IMR-90 (cell line): ENCODE results near the gene AOC2. TPM values are rescaled to one million over a fixed set of nuclear protein-coding genes. Genes with fewer than 3 reads are reported as not detected.

Source experiments
- ATAC-seq: fragments of 200-7000 bp; cut with Tn5 transposase; 2 replicates; pipeline ENCODE4 v1.9.1; 2020; ENCODE audit warnings: low read depth, mild to moderate bottlenecking, moderate library complexity
- BruUV-seq: library from RNA; stranded (reverse); fragments of 400-500 nt; replicated peaks from 2 replicates; lab custom pipeline; 2021; lab: Mats Ljungman, UMichigan
- CTCF ChIA-PET: fragments of 300-600 bp; formaldehyde crosslinking; extraction: SDS; loops from one replicate; lab custom pipeline; 2021; ENCODE audit warnings: antibody characterized with exemption; lab: Yijun Ruan, JAX
- POLR2A ChIA-PET: fragments of 300-600 bp; sonication (Branson Sonifier 250); formaldehyde crosslinking; loops from one replicate; lab custom pipeline; 2022; ENCODE audit warnings: antibody characterized with exemption; ENCODE audit not compliant: unreplicated experiment; lab: Charles Lee
- DNase-seq: peaks from one replicate; pipeline ENCODE4 v3.0.0; 2013
- H2AFZ ChIP-seq: replicated peaks from 2 replicates; pipeline ENCODE3; 2013; ENCODE audit warnings: low read length, mild to moderate bottlenecking; ENCODE audit not compliant: poor library complexity
- H2AK5ac ChIP-seq: 2 replicates; pipeline ENCODE4 v1.6.1; 2013; ENCODE audit warnings: low read depth, low read length, inconsistent platforms
- H2AK9ac ChIP-seq: replicated peaks from 2 replicates; pipeline ENCODE3; 2013; ENCODE audit warnings: mild to moderate bottlenecking, low read depth, low read length, moderate library complexity; ENCODE audit not compliant: poor library complexity
- H2BK120ac ChIP-seq: 2 replicates; pipeline ENCODE4 v1.6.1; 2013; ENCODE audit warnings: low read depth, low read length, inconsistent platforms
- H2BK15ac ChIP-seq: 3 replicates; pipeline ENCODE4 v1.6.1; 2013; ENCODE audit warnings: low read depth, low read length, inconsistent platforms
- H2BK20ac ChIP-seq: 2 replicates; pipeline ENCODE4 v1.6.1; 2013; ENCODE audit warnings: low read depth, mild to moderate bottlenecking, inconsistent platforms, low read length, moderate library complexity
- H2BK5ac ChIP-seq: 2 replicates; pipeline ENCODE4 v1.6.1; 2013; ENCODE audit warnings: mild to moderate bottlenecking, low read depth, low read length, inconsistent platforms; ENCODE audit not compliant: poor library complexity, severe bottlenecking
- H3K14ac ChIP-seq: replicated peaks from 2 replicates; pipeline ENCODE4 v1.6.1; 2013; ENCODE audit warnings: low read depth, low read length, inconsistent platforms
- H3K18ac ChIP-seq: 2 replicates; pipeline ENCODE4 v1.6.1; 2013; ENCODE audit warnings: low read depth, low read length, control low read depth
- H3K23ac ChIP-seq: 2 replicates; pipeline ENCODE4 v1.6.1; 2013; ENCODE audit warnings: low read depth, low read length, inconsistent platforms
- H3K27ac ChIP-seq: 2 replicates; pipeline ENCODE4 v1.5.1; 2013; ENCODE audit warnings: mild to moderate bottlenecking, control low read depth, low read length; ENCODE audit not compliant: insufficient read depth
- H3K27me3 ChIP-seq: 2 replicates; pipeline ENCODE4 v1.6.1; 2013; ENCODE audit warnings: low read length; ENCODE audit not compliant: control insufficient read depth, insufficient read depth
- H3K36me3 ChIP-seq: 2 replicates; pipeline ENCODE4 v1.6.1; 2013; ENCODE audit warnings: low read length, mixed read lengths; ENCODE audit not compliant: control insufficient read depth, insufficient read depth
- H3K4ac ChIP-seq: 2 replicates; pipeline ENCODE4 v1.6.1; 2013; ENCODE audit warnings: low read depth, low read length, inconsistent platforms
- H3K4me1 ChIP-seq: 2 replicates; pipeline ENCODE4 v1.6.1; 2013; ENCODE audit warnings: low read length, mixed read lengths; ENCODE audit not compliant: control insufficient read depth, insufficient read depth
- H3K4me2 ChIP-seq: 2 replicates; pipeline ENCODE4 v1.6.1; 2013; ENCODE audit warnings: low read depth, mild to moderate bottlenecking, control low read depth, low read length, moderate library complexity
- H3K4me3 ChIP-seq: 2 replicates; pipeline ENCODE4 v1.5.1; 2013; ENCODE audit warnings: low read depth, mild to moderate bottlenecking, control low read depth, low read length, moderate library complexity; ENCODE audit not compliant: insufficient read depth
- H3K56ac ChIP-seq: 2 replicates; pipeline ENCODE4 v1.6.1; 2013; ENCODE audit warnings: low read length, inconsistent platforms; ENCODE audit not compliant: insufficient read depth; ENCODE audit errors: extremely low read depth
- H3K79me1 ChIP-seq, 2 experiments: 2 replicates each; pipeline ENCODE4 v1.6.1; 2013; ENCODE audit warnings: low read length in 2 of 2, inconsistent platforms in 1 of 2, low read depth in 1 of 2
- H3K9ac ChIP-seq: 2 replicates; pipeline ENCODE4 v1.6.1; 2013; ENCODE audit warnings: low read depth, low read length, control low read depth
- H3K9me1 ChIP-seq: 2 replicates; pipeline ENCODE4 v1.6.1; 2013; ENCODE audit warnings: low read length, inconsistent platforms; ENCODE audit not compliant: insufficient read depth
- H3K9me3 ChIP-seq: 2 replicates; pipeline ENCODE4 v1.6.1; 2013; ENCODE audit warnings: low read length; ENCODE audit not compliant: control insufficient read depth, insufficient read depth
- H4K20me1 ChIP-seq: 2 replicates; pipeline ENCODE4 v1.6.1; 2013; ENCODE audit warnings: low read length, inconsistent platforms; ENCODE audit not compliant: insufficient read depth
- H4K5ac ChIP-seq: 2 replicates; pipeline ENCODE4 v1.6.1; 2013; ENCODE audit warnings: mild to moderate bottlenecking, low read depth, low read length, control low read depth
- H4K8ac ChIP-seq, 2 experiments: 2 replicates each; pipeline ENCODE4 v1.6.1; 2013; ENCODE audit warnings: low read depth in 2 of 2, low read length in 2 of 2, control low read depth in 1 of 2, inconsistent platforms in 1 of 2
- H4K91ac ChIP-seq: 2 replicates; pipeline ENCODE4 v1.6.1; 2013; ENCODE audit warnings: low read depth, low read length, inconsistent platforms; ENCODE audit not compliant: insufficient read depth
- BHLHE40 ChIP-seq: fragments of 150-350 bp; IDR thresholded peaks from 2 replicates; pipeline ENCODE4 v1.6.1; 2016; ENCODE audit warnings: mild to moderate bottlenecking, low read depth, low read length
- CEBPB ChIP-seq: IDR thresholded peaks from 2 replicates; pipeline ENCODE4 v1.6.1; 2012; ENCODE audit warnings: low read depth, low read length, improper control_type of control experiment
- CHD1 ChIP-seq: IDR thresholded peaks from 2 replicates; pipeline ENCODE4 v1.6.1; 2012; ENCODE audit warnings: low read depth, low read length, improper control_type of control experiment
- ELK1 ChIP-seq: fragments of 150-350 bp; IDR thresholded peaks from 2 replicates; pipeline ENCODE4 v1.6.1; 2016; ENCODE audit warnings: low read depth, mild to moderate bottlenecking, low read length, moderate library complexity, borderline replicate concordance
- FOS ChIP-seq: fragments of 150-350 bp; IDR thresholded peaks from 2 replicates; pipeline ENCODE4 v1.6.1; 2016; ENCODE audit warnings: low read depth, low read length
- MAFK ChIP-seq: IDR thresholded peaks from 2 replicates; pipeline ENCODE4 v1.6.1; 2012; ENCODE audit warnings: low read depth, low read length, improper control_type of control experiment
- MAZ ChIP-seq: IDR thresholded peaks from 2 replicates; pipeline ENCODE4 v1.6.1; 2012; ENCODE audit warnings: low read depth, mild to moderate bottlenecking, low read length, improper control_type of control experiment, moderate library complexity, borderline replicate concordance
- MXI1 ChIP-seq: IDR thresholded peaks from 2 replicates; pipeline ENCODE4 v1.6.1; 2012; ENCODE audit warnings: low read depth, mild to moderate bottlenecking, low read length, moderate library complexity, borderline replicate concordance
- NFE2L2 ChIP-seq: fragments of 150-350 bp; IDR thresholded peaks from 2 replicates; pipeline ENCODE4 v1.6.1; 2016; ENCODE audit warnings: low read depth, mild to moderate bottlenecking, low read length
- POLR2A ChIP-seq: IDR thresholded peaks from 2 replicates; pipeline ENCODE4 v1.6.1; 2012; ENCODE audit warnings: mild to moderate bottlenecking, low read depth, low read length
- RAD21 ChIP-seq: IDR thresholded peaks from 2 replicates; pipeline ENCODE4 v1.6.1; 2012; ENCODE audit warnings: low read length, improper control_type of control experiment
- RCOR1 ChIP-seq: IDR thresholded peaks from 2 replicates; pipeline ENCODE4 v1.6.1; 2012; ENCODE audit warnings: mild to moderate bottlenecking, low read length, improper control_type of control experiment; ENCODE audit not compliant: insufficient replicate concordance
- RFX5 ChIP-seq: IDR thresholded peaks from 2 replicates; pipeline ENCODE4 v1.8.0; 2012; ENCODE audit warnings: low read depth, mild to moderate bottlenecking, low read length, moderate library complexity
- SMC3 ChIP-seq: fragments of 150-350 bp; IDR thresholded peaks from 2 replicates; pipeline ENCODE4 v1.6.1; 2016; ENCODE audit warnings: low read depth, mild to moderate bottlenecking, antibody characterized with exemption, low read length, moderate library complexity
- WGBS, 2 experiments: methylation state at CpG; one replicate each; pipeline versions ENCODE4 v1.1.5 to v1.1.7; 2013; ENCODE audit warnings: missing lambda C conversion rate in 2 of 2; ENCODE audit not compliant: insufficient read length in 1 of 2; ENCODE audit errors: extremely low coverage in 2 of 2; 5-methylcytosine and 5-hydroxymethylcytosine counted together
- dilution Hi-C: fragments of 300-500 bp; cut with HindIII; formaldehyde crosslinking; loops from one replicate; pipeline ENCODE4 v1.14.3; 2018; ENCODE audit warnings: low sequenced_read_pairs; ENCODE audit not compliant: unreplicated experiment
- in situ Hi-C: fragments of 300-500 bp; cut with MboI; formaldehyde crosslinking; loops from 3 replicates; pipeline ENCODE4 v1.14.3; 2019; ENCODE audit warnings: low sequenced_read_pairs, inconsistent platforms, mixed read lengths
- intact Hi-C: fragments of 100-400 bp; cut with micrococcal nuclease; formaldehyde crosslinking; loops from 2 replicates; pipeline ENCODE4 v1.10.0; 2022
- polyA plus RNA-seq, 3 experiments: library from polyadenylated mRNA; depleted of rRNA; stranded (reverse); fragments of >200 nt; gene quantifications; 2 replicates each; pipeline ENCODE4 v1.2.3, GENCODE V29; 2012; ENCODE audit warnings: low replicate concordance in 1 of 3
- total RNA-seq: library from RNA; depleted of rRNA; stranded (reverse); fragments of >200 nt; gene quantifications from 2 replicates; pipeline ENCODE4 v1.2.3, GENCODE V29; 2012
- TF ChIP-seq, protein P1 (sequence below): conservative IDR thresholded peaks from 2 replicates; pipeline ENCODE4 v1.5.1; 2012; ENCODE audit warnings: mild to moderate bottlenecking, low read depth, low read length, improper control_type of control experiment
- TF ChIP-seq, protein P2 (sequence below): fragments of 150-350 bp; IDR thresholded peaks from 2 replicates; pipeline ENCODE4 v1.6.1; 2017; ENCODE audit warnings: mild to moderate bottlenecking, antibody characterized with exemption, low read length, low read depth

The AOC2 gene
- total and polyA plus RNA-seq, 2 of the 4 experiments (the other 2 are of a cell fraction) = 0.36 to 0.41 TPM

DNA sequence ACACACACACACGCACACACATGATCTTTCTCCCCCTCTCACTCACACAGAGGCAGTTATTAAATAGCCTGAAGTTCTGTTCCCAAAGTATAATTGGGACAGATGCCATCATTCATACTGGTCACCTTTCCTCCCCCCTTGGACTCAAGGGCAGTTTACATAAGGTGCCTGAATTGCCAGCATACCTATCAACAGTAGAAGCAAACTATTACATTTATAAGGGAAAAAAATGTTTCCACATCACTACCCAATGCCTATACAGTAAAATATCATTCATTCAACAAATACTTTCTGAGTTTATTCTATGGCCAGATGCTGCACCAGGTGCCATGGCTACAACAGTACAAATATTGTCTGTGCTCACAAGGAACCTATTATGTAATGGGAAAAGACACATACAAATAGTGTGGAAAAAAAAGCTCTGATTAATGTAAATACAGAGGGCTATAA lies 39.4 kb upstream of the AOC2 start:
- CTCF ChIA-PET = no interaction called here
- in situ Hi-C loops (no loop called here), dilution Hi-C loops (no loop called here), intact Hi-C loops (no loop called here)
- Histone ChIP-seq H2AK9ac (no peak overlapping the region), H3K9ac (no peak overlapping the region), H2AK5ac (no peak overlapping the region), H3K79me1 (no peaks in the 10 kb centered on the region), H3K18ac (no peak overlapping the region), H3K56ac (no peak overlapping the region), H4K91ac (no peak overlapping the region), H3K4me3 (no peak overlapping the region), H3K4me1 (peaks cover 3% of the 10 kb centered on the region; the same call in 1 of the 2 replicates), H4K20me1 (no peaks in the 10 kb centered on the region), H3K4ac (no peak overlapping the region), H3K9me1 (peaks cover 5% of the 10 kb centered on the region; the same call in 1 of the 2 replicates), H2BK20ac (no peak overlapping the region), H2AFZ (no peak overlapping the region), H3K4me2 (no peak overlapping the region), H3K23ac (no peak overlapping the region), H3K27ac (no peak overlapping the region), H3K14ac (no peak overlapping the region), H4K8ac (no peak overlapping the region), H4K5ac (no peak overlapping the region), H3K36me3 (no peaks in the 10 kb centered on the region), H2BK15ac (no peak overlapping the region), H3K27me3 (no peaks in the 10 kb centered on the region), H2BK120ac (no peak overlapping the region), H3K9me3 (no peaks in the 10 kb centered on the region), H2BK5ac (no peak overlapping the region)
- ATAC-seq = no peak
- no CpG with 5 or more reads among the region's 1 CpG for WGBS, 2 experiments
- no TSS peak for BruUV-seq
- TF ChIP-seq CEBPB = no peak
- TF ChIP-seq NFE2L2 = no peak
- no peak for TF ChIP-seq RAD21
- no peak for TF ChIP-seq ELK1
- no peak for TF ChIP-seq MAZ
- no peak for TF ChIP-seq BHLHE40
- TF ChIP-seq RCOR1 = no peak
- no peak for TF ChIP-seq POLR2A
- no peak for TF ChIP-seq SMC3
- TF ChIP-seq FOS = no peak
- TF ChIP-seq MAFK = no peak
- no peak for TF ChIP-seq MXI1
- TF ChIP-seq, protein P1, sequence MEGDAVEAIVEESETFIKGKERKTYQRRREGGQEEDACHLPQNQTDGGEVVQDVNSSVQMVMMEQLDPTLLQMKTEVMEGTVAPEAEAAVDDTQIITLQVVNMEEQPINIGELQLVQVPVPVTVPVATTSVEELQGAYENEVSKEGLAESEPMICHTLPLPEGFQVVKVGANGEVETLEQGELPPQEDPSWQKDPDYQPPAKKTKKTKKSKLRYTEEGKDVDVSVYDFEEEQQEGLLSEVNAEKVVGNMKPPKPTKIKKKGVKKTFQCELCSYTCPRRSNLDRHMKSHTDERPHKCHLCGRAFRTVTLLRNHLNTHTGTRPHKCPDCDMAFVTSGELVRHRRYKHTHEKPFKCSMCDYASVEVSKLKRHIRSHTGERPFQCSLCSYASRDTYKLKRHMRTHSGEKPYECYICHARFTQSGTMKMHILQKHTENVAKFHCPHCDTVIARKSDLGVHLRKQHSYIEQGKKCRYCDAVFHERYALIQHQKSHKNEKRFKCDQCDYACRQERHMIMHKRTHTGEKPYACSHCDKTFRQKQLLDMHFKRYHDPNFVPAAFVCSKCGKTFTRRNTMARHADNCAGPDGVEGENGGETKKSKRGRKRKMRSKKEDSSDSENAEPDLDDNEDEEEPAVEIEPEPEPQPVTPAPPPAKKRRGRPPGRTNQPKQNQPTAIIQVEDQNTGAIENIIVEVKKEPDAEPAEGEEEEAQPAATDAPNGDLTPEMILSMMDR = no peak
- TF ChIP-seq, protein P2, sequence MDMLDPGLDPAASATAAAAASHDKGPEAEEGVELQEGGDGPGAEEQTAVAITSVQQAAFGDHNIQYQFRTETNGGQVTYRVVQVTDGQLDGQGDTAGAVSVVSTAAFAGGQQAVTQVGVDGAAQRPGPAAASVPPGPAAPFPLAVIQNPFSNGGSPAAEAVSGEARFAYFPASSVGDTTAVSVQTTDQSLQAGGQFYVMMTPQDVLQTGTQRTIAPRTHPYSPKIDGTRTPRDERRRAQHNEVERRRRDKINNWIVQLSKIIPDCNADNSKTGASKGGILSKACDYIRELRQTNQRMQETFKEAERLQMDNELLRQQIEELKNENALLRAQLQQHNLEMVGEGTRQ = no peak
- no peak for TF ChIP-seq RFX5
- TF ChIP-seq CHD1 = no peak
- POLR2A ChIA-PET = no interaction called here
- peak; percentile 13 for DNase-seq
